22Rv1 (cell line): ENCODE data around the gene OSBPL2.

Experiments
- H3K27ac ChIP-seq: fragments of 450-650 bp; 2 replicates; pipeline ENCODE4 v1.5.1; 2017
- ZFX ChIP-seq: fragments of 450-650 bp; IDR thresholded peaks from 2 replicates; pipeline ENCODE4 v1.6.1; 2017; ENCODE audit warnings: antibody characterized with exemption, borderline replicate concordance
- TF ChIP-seq, protein P1 (sequence below): fragments of 450-650 bp; IDR thresholded peaks from 2 replicates; pipeline ENCODE4 v1.5.1; 2017; ENCODE audit warnings: mild to moderate bottlenecking

OSBPL2 gene

DNA sequence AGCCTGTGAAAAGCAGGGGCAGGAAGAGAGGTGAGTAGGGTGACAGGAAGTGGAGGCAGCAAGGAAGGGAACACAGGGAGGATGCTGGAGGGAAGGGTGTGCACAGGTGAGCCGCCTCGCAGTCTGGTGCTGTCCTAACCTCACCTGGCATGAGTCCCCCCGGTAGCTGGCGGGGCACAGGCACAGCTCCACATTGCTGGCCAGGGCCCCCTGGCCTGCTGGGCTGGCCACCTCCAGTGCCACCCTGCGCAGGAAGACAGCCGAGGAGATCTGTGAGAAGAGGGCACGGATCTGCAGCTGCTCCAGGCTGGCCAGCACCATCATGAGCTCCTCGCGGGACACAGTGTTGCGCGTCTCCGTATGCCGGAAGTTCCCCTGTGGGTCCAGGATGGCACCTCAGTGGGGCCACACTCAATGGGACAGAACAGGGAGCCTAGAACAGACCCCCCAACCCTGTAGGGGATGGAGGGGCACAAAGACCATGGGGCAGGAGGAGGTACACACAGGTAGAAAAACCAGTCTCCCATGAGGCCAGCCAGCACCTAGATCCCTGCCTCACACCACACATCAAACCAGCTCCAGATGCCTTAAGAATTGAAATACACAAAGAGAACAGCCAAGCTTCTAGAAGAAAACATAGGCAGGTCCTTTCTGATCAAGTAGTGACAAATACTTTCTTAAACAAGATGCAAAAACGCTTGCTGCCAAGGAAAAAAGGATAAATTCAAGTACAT, 87.0 kb downstream of the OSBPL2 start:
- TF ChIP-seq, protein P1, sequence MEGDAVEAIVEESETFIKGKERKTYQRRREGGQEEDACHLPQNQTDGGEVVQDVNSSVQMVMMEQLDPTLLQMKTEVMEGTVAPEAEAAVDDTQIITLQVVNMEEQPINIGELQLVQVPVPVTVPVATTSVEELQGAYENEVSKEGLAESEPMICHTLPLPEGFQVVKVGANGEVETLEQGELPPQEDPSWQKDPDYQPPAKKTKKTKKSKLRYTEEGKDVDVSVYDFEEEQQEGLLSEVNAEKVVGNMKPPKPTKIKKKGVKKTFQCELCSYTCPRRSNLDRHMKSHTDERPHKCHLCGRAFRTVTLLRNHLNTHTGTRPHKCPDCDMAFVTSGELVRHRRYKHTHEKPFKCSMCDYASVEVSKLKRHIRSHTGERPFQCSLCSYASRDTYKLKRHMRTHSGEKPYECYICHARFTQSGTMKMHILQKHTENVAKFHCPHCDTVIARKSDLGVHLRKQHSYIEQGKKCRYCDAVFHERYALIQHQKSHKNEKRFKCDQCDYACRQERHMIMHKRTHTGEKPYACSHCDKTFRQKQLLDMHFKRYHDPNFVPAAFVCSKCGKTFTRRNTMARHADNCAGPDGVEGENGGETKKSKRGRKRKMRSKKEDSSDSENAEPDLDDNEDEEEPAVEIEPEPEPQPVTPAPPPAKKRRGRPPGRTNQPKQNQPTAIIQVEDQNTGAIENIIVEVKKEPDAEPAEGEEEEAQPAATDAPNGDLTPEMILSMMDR: no peak
- TF ChIP-seq ZFX: no peak
- H3K27ac ChIP-seq: no peak overlapping the region

DNA sequence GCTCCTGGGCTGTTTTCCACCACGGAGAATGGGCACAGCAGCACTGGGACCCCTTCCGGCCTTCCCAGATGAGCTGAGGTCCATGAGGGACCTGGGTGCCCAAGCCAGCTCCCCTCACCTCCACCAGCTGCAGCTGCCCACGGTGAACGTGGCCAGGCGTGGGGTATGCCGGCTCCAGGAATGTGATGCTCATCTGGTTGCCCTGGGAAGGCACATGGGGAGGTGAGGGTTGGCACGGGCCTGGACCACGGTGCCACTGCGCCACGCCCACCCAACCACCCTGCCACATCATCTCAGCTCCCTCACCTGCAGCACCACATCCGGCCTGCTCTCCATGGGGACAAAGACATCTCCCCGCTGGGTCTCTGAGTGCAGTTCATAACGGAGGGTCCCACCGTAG, 88.2 kb downstream of the OSBPL2 start:
- TF ChIP-seq, protein P1: no peak
- no peak for TF ChIP-seq ZFX
- H3K27ac ChIP-seq: no peak overlapping the region

DNA sequence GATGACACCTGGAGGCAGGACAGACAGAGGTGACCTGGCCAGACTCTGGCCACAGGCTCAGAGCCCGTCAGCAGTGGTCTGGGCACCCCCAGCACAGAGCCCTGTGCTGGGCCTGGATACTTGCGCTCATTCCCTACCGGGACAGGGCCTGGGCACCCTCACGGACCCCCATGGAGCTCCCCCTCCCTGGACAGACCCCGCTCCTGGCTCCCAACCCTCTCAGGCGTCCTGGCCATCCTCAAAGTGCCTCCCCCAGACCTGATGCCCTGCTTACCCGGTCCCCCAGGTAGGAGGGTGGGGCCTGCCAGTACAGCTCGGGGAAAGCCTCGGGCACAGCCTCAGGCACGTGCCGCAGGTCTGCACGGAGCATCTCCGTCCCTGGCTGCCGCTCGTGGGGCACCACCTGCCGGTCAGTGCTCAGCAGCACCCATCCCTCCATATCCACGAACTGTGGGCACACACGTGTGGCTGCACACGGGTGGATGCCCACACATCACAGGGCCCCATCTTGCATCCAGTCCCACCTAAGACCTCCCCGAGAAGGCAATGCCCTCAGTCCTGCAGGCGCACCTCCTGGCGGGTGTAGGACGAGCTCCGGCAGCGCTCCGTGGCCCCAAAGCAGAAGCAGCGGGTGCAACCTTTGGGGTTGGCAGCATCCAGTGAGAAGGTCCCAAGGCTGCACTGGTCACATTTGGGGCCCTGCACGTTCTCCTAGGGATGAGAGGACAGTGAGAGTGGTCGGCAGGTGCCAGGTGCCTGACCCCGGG, 88.8 kb downstream of the OSBPL2 start:
- no peak overlapping the region for H3K27ac ChIP-seq

DNA sequence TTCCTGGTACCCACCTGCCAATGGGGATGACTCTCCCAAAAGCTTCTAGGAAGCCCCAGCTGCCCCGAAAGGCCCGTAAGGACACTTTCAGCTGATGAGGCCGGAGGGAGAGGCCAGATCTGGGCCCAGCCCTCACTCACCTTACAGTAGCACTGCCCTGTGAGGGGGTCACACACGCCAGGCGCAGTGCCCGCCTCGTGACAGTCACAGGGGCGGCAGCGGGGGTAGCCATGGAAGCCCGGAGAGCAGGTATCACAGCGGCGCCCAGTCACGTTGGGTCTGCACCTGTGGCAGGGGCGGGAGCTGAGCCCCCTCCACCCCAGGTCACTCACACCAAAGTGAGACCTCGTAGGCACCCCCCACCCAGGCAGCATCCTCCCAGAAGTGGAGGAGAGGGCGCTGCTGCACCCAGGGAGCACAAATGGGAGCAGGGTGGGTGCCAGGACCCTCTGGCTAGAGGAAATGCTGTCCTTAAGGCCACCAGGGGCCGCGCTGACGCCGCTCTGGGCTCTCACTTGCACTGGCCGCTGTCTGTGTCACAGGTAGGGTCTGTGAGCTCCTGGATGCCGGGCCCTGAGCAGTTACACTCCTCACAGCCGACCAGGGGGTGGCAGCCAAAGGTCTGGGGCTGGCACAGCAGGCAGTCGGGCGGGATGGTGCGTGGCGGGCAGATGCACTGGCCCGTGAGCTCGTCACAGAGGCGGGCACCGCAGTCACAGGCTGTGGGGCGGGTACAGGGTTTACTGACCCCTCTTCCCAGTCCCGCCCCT, 89.6 kb downstream of the OSBPL2 start:
- no peak for TF ChIP-seq ZFX
- TF ChIP-seq, protein P1: no peak
- H3K27ac ChIP-seq: no peak overlapping the region

More for the DNA sequence above, 88.8 kb downstream of the OSBPL2 start:
- TF ChIP-seq, protein P1: no peak
- TF ChIP-seq ZFX: no peak

DNA sequence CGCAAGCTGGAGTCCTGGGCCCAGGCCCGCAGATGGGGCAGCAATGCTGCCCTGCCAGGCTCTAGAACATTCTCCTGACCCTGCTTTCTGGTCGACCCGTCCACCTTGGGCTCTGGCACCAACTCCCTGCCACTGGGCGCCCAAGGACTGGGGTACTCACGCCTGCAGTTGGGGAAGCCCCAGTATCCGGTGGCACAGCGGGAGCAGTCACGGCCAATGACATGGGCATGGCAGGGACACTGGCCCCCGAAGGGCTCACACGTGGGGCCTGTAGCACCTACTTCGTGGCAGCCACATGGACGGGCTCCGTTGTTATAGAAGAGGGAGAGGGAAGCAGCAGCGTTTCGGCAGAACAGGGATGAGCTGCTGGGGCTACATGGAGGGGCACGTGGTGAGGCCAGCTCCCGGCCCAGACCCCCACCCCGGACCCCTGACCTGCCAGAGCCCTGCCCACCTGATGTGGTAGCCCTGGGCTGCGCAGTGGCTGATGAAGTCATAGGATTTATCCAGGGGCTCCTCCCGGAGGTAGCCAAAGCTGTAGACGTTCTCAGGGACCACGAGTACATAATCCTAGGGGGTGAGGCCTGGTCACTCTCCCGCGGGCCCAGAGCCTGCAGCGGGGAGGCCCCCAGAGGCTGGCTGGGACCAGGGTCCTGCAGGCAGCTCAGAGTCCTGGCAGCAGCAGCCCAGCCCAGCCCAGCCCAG, 90.5 kb downstream of the OSBPL2 start:
- H3K27ac ChIP-seq: no peak overlapping the region
- no peak for TF ChIP-seq ZFX
- TF ChIP-seq, protein P1: no peak

DNA sequence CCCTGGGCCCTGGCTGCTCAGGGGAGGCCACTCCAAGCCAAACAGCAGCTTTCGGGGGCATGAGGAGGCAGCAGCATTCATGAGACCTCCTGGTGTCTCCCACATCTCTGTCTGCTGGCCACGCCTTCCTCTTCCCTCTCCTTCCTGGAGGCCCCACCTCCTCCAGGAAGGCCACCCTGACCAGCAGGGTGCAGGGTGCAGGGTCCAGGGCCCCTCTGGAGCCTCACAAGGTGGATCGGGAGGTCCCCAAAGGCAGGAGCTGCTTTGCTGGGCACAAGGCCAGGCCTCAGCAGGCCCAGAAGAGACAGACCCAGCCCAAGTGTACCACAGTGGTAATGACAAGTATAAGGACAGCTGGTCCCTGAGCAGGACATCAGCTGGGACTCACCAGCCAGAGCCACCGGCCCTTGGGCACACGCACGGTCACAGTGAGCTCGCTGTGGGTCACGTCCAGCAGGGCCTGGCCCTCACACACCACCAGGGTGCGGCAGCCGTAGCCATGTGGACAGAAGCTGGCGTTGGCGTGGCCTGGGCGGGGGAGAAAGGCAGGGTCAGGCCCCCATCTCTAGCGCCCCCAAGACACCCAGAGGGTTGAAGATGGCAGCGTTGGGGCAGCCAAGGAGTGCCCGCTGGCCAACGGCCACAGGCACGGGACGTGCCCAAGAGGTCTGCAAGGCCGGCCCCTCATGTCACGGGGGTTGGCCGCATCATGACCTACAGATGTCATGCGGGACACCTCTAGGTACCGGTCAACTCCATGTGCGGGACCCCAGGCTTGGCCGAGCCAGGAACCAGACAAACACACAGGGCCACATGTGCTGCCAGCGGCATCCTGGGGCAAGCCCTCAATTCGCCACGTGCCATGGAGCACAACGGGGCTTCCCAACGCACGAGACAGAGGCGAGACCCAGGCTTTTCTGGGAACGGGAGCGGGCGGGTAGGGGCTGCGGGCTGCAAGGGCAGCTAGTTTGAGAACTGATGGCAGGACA, 91.4 kb downstream of the OSBPL2 start:
- no peak for TF ChIP-seq ZFX
- TF ChIP-seq, protein P1: no peak
- H3K27ac ChIP-seq: no peak overlapping the region
